EH (cell line): ENCODE results near the gene SRP14.
"Not testable (repeated sequence)": the region's sequence is repeated elsewhere in the genome, so short reads cannot be mapped to it uniquely, and the experiment has no call there.

ENCODE experiments used
- DNase-seq: peaks from one replicate; pipeline ENCODE4 v3.0.0-alpha.2; 2015; ENCODE audit warnings: low read depth

SRP14 gene, protein sequence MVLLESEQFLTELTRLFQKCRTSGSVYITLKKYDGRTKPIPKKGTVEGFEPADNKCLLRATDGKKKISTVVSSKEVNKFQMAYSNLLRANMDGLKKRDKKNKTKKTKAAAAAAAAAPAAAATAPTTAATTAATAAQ

DNA sequence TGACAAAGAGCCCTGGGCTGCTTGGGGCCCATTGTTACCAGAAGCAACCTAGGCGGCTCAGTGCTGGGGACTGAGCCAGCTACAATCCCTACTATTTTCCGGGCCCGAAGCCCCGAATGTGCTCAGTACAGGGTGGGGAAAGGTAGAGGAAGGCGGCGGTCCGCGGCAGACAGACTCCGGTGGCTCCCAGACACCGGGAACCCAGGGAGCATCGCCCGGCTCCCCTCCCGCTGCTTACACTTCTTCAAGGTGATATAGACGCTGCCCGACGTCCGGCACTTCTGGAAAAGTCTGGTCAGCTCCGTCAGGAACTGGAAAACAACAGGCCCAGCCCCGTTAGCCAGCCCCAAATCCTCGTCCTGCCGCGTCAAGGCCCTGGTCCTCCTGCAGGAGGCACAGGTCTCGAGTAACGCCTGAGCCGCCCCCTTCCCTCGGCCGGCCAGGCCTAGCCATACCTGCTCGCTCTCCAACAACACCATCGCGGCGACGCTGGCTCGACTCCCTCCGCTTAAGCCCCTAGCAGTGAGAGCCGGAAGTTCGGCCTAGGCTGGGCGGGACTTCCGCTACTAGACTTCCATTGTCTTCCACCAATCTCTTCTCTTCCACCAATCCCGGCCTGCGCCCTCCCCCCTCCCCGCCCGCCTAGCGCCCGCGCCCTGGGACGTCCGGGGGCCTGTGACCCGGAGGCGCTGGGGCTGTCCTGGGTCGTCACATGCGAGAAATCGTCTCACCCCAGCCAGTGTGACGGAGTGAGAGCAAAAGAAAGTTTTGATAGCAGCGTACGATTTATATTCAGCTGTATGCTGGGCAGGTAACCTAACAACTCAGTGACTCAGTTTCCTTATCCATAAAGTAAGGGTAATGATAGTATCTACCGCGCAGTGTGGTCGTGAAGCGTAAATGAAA lies at the start of gene SRP14:
TSS of gene SRP14 (minus strand) at position 544 of the 906 bp plus-strand sequence. CDS start at position 479, 65 bp downstream.
- peak; percentile 95 for DNase-seq

DNA sequence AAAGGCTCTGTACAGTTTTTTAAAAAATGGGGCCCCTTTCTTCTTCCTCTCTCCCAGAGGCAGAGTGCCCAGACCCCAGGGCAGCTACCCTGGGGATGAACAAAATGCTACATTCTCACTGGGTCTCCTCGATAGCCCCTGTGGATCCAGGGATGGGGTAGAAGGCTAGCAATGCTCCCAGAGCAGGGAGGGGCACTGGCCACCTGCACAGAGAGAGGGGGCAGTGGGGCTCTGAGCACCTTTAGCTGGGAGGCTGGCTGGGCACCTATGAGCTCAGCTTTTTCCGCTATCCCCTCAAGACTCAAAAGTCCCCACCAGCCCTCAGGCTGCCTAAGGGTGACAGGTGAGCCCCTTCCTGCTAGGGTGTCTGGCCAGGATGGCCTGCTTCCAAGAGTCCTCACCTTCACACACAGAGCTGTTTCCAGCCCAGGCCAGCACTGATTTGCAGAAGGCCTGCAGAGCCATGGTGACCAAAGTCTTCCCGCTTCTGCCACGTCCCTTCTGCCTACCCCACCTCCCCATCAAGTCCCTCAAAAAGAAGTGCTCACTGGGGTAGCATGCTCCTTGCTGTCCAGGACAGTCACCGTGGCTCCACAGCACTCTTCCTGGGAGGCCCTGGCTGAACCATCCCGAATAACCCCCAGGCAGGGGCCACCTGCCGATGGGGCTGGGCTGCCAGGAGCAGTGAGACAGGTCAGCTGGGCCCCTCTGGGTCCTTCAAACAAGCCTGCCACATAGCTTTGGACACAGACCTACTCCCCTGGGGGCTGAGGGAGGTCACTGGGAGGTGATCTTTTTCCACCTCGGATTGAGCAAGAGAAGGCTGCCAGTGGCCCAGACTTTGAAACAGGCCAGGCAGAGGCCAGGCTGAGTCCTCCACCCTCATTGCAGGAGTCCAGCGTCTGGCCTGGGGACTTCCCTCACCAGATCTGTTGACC lies 49.3 kb upstream of the SRP14 start:
- no peak for DNase-seq

DNA sequence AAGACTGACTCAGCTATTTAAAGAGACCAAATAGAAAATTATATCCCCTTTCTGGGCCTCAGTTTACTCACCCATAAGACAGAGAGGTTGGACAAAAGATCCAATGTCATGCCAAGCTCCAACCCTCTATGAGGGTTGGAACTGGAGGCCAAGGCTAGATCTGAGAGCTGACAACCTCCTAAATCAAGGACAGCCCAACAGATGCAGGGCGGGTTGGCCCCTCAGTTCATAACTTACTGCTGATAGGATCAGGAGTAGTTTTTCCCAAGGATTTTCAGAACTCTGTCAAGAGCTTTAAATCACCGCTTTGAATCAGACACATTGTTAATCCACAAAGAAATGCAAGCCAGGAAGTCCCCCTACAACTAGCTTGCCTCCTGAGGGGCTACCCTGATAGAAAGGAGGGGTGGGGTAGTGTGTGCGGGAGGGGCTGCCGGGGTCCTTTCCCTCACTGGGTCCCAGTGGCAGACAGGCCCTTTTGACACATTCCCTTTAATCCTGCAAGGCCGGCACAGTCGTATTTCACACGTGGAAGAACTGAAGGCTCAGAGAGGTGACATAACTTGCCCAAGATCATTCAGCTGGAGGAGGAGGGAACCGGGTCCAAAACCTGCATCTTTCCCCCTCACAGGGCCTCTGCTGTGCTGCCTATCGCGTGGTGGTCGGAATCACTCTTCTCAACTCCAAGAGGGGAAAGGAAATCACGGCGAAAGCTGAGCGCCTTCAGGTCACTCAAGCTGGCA lies 48.3 kb upstream of the SRP14 start:
- no peak for DNase-seq

DNA sequence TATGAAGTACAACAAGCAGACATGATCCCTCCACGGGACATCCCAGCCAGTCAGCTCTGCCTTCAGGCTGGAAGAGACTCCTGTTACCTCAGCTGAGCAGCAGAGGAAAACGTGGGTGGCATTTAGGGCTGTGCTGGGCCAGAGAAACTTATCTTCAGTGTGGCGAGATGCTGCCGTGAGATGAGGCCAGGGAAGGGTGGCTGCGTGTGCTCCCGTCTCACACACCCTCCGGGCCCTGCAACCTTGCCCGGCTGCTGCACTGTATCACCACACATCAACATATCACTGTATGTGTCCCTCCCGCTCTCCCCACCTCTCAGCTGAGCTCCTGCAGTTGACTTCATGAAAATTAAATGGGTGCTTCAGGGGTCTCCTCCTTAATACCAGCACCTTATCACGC lies 46.3 kb upstream of the SRP14 start:
- no peak for DNase-seq

DNA sequence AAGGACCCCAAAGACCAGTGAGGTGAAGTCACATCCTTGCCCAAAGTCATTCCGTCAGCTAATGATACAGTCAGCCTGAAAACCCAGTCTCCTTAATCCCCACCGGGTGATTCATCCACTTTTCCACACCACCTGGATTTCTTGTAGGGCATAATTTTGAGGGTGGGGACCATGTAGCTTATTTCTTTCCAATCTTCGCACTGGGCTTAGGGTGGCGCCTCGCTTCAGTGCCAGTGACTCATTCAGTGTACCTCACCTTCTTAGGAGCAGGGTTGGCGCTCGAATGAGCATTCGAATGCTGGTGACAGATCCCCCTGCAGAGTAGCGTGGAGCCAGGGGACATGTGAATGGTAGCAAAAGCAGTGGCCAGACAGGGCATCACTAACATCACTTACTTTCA lies 45.7 kb upstream of the SRP14 start:
- DNase-seq: no peak

DNA sequence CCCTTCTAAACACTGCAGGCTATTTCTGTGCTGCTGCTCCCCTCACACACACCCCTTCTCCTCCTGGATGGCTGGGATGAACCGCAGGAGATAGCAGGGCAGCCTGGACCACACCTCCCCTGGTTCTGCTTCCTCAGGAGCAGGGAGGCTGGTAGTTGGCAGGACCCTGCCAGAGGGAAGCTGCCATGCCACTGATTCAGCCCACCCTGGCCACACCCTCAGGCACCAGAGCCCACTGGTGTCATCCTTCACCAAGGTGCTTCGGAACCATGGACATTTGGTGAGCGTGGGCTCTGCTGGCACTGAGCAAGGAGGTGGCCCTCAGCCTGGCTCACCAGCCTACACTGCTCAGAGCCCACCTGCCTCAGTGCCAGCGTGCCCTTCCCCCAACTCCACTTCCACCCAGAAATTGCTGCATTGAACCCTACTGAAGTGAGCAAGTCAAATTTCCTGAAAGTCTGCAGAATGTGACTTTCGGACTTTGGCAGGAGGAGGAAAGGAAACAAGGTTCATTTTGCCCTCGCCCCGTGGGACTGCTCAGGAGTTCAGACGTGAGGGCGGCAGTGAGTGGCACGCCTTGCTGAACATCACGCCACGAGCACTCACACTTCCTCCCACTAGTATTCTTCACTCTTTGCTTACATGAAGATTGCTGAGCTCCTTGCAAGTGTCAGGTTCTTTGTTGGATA lies 43.4 kb upstream of the SRP14 start:
- no peak for DNase-seq

DNA sequence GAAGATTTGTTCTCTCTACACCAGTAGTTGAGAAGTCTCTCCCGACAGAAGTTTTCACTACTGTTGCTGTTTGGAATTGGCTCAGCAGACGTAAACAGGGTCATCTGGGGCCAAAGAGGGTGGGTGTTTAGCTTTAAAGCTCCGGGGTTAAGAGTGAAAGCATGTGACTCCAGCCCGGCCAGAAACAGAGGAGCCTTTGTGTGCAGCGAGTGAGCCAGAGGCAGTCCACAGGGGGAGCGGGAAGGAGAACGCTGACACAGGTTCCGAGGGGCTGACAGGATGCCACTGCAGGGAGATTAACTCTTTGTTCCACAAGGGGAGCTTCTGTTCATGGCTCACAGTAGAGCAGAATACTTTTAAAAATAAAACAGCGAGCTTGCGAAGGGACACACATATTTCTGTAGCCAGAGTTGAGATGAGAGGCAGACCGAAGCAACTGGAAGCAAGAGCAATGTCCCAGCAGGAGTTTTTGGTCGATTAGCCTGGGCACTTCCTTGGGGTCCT lies 42.8 kb upstream of the SRP14 start:
- peak; percentile 61 for DNase-seq

DNA sequence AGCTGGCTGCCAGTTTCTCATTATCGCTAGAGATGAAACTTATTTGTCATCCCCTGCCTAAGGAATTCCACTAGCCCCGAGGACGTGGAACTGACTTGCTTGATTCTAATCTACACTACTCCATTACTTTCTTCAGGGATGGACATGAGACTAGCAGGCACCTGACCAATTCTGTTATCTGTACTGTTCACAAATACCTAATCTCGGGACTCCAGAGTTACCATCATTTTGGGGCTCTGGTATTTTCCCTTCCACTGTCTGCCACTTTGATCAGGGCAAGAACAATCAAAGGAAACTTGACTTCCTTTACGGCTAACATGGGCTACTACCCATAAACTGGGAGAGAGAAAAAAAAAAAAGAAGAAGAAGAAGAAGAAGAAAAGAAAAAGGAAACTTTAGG lies 41.9 kb upstream of the SRP14 start:
- DNase-seq: peak; percentile 47

DNA sequence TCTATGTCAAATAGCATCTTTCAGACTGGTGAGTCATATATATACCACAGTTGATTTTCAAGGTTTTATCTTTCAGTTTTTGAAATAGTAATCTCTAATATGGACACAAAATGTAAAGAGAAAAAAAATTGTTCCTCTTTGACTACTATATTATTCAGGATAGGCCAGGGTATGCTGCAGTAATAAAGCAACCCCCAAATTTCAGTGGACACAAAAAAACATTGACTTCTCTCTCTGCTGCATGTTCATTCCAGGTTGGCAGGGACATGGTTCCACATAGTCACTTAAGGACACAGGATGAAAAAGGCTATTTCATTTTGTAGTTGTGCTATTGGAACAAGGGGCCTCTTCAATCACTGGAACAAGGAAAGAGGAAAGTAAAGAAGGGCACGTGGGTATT lies 41.1 kb upstream of the SRP14 start:
- no peak for DNase-seq

DNA sequence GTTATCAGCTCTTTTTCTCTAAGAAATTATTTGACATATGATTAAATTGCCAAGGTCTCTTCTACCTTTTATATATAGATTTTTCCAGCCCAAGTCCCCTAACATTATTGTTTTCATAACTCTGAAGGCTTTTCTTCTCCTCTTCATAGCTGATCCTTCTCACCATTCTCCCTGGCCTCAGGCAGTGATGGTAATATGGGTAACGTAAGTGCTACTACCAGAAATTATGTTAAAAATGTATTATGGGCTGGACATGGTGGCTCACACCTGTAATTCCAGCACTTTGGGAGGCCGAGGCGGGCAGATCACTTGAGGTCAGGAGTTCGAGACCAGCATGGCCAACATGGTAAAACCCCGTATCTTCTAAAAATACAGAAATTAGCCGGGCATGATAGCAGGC lies 40.5 kb upstream of the SRP14 start:
- DNase-seq: no peak

DNA sequence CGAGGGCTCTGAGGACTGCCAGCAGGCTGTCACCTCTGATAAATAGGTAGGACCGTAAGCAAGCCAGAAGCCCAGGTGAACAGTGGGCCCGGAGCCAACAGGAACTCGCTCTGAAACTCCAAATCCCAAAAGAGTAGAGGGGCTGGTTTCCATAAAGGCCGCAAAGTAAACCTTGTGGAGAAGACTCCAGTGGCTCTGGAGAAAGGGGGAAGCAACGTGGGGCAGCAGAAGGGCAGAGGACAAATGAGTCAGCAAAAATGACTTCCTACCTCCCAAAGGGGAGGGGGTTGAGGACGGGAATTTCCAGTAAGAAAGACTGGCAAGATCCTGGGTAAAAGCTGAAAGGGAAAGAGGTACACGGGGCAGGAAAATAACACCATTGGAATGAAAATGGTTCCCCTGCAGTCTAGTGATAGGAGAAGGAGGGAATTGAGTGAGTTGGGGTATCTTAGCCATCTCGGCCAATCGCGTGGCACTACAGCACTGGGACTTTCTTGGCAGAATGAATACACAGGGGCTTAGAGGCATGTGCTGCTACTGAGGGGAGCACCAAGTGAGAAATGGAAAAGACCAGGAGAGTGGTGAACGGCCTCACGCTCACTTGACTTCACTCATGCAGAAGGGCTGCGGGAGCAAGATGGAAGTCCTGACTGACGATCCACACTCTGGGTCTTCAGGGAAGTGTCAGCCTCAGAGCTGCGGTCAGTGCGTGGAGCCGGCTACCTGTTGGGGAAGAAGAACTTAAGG lies 36.5 kb upstream of the SRP14 start:
- no peak for DNase-seq

DNA sequence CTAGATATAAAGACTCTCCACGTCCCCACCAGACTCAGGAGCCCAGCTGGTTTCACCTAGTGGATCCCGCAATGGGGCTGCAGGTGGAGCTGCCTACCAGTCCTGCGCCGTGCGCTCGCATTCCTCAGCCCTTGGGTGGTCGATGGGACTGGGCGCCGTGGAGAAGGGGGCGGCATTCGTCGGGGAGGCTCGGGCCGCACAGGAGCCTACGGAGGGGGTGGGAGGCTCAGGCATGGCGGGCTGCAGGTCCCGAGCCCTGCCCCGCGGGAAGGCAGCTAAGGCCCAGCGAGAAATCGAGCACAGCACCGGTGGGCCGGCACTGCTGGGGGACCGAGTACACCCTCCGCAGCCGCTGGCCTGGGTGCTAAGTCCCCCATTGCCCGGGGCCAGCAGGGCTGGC lies 35.7 kb upstream of the SRP14 start:
- DNase-seq: not testable (repeated sequence)

DNA sequence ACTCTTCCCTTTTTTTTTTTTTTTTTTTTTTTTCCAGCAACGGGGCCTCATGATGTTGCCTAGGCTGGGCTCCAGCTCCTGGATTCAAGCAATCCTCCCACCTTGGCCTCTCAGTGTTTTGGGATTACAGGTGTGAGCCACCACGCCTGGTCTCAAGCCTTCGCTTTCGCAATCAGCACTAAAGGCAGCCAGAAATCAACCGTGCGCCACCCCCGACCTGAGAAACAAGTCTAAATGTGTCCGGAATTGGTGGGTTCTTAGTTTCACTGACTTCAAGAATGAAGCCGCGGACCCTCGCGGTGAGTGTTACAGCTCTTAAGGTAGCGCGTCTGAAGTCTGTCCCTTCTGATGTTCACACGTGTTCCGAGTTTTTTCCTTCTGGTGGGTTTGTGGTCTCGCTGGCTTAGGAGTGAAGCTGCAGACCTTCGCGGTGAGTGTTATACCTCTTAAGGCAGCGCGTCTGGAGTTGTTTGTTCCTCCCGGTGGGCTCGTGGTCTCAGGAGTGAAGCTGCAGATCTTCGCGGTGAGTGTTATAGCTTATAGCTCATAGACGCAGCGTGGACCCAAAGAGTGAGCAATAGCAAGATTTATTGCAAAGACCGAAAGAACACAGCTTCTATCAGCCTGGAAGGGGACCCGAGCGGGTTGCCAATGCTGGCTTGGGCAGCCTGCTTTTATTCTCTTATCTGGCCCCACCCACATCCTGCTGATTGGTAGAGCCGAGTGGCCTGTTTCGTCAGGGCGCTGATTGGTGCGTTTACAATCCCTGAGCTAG lies 34.9 kb upstream of the SRP14 start:
- DNase-seq: not testable (repeated sequence)

DNA sequence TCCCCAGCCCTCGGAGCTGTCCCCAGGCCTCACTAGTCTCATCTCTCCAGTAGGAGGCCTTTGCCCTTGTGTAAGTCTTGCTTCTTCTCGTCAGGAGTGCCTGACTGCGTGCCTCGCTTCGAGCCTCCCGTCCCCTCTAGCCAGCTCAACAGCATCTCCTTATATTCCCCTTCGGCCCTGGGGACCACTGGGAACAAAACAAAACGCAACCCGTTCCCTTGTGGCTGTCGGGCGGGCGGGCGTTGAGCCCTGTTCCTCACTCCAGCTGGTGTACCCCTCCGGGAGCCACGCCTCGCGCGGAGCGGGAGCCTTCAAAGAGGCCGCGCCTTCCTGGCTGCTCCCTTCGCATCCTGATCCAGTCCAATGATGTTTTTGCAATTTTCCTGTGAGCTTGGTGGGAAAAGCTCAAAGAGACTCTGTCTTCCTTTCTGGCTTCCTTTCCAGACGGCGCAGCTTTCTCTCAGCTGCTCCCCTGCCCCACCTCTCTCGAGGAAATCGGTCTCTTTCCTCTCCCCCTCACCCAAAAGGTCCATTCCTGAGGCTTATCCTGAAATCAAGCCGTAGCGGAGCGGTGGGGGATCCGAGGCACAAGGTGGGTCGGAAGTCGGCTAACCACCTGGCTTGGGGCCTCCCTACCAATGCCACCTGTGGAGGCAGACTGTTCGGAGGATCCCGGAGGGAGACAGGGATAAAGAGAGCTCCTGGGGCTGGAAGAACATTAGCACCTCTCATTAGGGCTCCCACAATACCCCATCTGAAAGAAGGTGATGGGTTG lies 33.4 kb upstream of the SRP14 start:
- no peak for DNase-seq

DNA sequence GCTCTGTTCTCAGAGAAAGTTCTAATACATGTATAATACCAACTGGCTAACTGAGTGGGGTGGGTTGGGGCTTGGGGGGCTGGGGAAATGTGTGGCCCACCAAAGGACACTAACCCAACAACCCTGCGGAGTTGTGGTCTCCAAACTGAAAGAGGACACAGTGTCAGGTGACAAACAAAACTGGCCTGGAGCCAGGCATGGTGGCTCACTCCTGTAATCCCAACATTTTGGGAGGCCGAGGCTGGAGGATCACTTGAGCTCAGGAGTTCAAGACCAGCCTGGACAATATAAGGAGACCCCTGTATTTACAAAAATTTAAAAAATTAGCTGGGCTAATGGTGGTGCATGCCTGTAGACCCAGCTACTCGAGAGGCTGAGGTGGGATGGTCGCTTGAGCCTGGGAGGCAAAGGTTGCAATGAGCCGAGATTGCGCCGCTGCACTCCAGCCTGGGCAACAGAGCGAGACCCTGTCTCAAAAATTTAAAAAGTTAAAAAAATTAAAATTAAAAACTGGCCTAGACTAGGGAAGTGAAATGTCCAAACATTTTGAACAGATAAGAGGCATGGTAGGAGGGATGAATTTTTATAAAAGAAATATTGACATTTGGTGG lies 31.7 kb upstream of the SRP14 start:
- no peak for DNase-seq

DNA sequence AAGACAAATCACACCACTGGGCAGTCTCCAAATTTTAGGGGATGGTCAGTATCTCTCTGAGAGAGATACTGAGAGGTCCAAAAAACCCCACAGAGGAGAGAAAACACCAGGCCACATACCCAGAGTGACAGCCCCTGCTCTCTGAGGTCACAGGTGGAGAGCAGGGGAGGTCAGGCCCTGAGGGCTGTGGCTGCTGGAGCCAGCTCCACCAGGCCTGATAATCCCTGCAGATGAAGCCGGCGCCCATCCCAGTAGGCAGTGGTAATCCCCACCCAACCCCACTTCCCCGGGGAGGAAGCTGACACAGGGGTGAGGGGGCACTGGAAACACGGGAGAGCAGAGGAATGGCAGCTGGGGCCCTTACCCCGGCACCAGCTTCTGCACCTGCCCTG lies 31.2 kb upstream of the SRP14 start:
- DNase-seq: no peak

DNA sequence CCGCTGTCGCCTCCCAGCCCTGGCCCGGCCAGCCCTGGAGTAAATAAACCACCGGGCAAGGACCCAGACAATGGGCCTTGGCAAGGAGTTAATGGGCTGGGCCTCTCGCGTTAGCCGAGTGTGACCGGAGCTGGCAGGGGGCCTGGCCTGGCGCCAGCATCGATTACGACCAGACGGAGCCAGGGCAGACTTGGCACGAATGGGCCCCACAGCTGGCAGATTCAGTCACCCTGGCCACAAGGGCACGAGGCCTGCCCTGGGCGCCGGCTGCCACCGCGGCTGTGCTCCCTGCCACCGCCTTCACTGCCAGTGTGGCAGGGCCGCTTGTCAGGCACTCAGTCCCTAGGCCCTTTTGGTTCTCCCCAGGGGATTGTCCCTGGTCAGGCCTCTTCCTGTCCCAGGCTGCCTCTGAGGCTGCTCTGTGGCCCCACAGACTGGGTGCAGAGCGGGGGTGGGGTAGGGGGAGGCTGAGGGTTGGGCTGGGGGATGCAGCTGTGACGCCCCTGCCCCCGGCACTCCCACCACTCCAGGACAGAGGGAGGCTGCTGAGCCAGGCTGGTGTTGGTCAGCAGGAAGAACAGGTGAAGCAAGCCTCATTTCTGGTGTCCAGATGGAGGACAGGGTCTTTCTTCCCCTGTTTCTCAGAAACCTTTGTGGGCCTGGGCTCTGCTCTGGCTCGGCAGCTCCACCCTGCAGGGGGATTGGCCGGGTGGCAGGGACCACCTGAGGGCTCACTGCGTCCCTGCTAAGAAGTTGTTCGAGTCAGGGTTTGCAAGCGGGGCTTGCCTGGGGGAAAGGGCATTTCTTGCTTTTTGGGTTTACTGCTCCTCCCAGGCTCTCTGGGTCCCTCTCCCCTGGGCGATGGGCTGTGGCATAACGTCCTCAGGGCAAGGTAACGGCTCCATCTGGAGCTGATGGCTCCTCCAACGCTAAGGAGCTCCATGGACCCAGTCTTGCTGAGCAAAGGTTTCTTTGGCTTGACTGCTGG lies 30.5 kb upstream of the SRP14 start:
- peak; percentile 70 for DNase-seq
